ENCODE results near the gene ZNF746. TPM values are rescaled to one million over a fixed set of nuclear protein-coding genes. Genes with fewer than 3 reads are reported as not detected.
"Not testable (repeated sequence)": the region's sequence is repeated elsewhere in the genome, so short reads cannot be mapped to it uniquely, and the experiment has no call there.

The ZNF746 gene
- total RNA-seq, 1 donor from 2014 or later: 16.7 TPM

GRCh38 chr7:149459540-149460452, 37.8 kb downstream of the ZNF746 start:
- DNase-seq (ENCODE audit: low read depth in 2 of 2): peak; percentile 36 to 47

GRCh38 chr7:149459201-149459539, 38.4 kb downstream of the ZNF746 start:
- no peak for DNase-seq (ENCODE audit: low read depth in 2 of 2)

- no peak for DNase-seq (ENCODE audit: low read depth in 2 of 2)
These were observed 39.4 kb downstream of the ZNF746 start for GRCh38 chr7:149458235-149458634.

DNA sequence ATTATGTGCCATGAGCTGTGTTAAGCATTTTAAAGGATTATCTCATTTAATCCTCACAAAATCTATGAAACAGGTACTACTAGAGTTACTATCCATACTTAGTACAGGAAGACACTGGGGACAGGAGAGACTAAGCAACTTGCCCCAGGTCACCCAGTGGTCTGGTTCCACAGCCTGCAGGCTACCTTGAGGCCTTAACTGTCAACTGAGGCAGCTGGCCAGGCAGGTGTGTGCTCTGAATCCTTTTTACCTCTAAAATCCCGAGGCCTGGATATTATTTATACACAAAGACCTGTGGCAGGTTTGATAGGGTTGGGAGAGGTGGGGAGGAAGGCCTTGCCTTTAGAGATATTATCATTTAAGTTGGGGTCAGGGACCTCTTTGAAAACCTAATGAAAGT, 39.8 kb downstream of the ZNF746 start:
- DNase-seq (ENCODE audit: low read depth in 2 of 2): no peak

- no peak for DNase-seq (ENCODE audit: low read depth in 2 of 2)
These were observed 40.8 kb downstream of the ZNF746 start for GRCh38 chr7:149456506-149457421.

DNA sequence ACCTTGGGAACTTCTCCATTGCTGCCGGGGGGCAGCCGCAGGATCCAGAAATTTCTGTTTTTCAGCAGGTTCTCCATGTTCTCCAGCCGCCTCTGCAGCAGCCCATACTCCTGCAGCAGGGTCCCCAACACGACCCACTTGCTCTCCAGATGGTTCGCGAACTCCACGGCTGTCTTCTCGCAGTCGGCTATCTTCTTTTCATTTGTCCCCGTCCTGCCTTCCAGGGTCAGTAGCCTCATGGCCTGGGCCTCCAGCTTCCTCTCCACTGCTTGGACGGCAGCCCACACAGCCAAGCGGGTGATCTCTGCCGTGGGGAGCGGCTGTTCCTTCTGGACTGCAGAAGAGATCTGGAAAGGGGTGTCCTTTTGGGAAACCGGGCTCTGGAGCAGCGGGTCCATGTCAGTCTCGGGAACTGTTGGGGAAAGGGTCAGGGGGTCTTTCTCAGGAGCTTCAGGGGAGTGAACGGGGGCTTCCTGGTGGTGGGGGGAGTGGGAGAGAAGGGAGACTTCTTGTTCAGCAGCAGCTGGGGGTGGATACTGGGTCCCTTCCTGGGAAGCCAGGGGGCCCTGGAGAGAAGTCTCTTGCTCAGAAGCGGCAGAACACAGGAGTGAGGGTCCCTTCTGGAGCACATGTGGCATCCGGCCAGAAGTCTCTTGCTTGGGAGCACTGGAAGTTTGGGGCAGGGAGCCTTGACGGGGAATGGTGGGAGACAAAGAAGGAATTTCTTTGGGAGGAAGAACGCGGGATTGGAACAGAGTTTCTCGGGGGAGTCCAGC, 42.2 kb downstream of the ZNF746 start:
- no peak for DNase-seq (ENCODE audit: low read depth in 2 of 2)

DNA sequence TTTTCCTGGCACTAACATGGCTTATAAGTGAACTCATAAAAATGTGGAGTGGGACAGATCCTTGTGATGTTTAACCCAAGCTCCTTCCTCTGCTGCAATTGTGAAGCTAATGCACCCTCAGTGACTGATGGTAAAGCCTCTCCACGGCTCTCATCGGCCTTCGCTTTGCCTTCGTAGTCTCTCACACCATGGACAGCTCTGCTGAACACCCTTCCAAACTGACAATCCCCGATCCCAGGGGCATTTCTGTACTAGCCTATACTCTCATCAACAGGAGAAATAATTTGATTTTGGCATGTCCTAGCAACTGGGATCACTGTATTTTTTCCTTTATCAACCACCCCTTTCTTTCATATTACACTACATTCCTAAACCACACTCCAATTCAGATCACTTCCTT, 42.9 kb downstream of the ZNF746 start:
- DNase-seq (ENCODE audit: low read depth in 2 of 2): no peak

DNA sequence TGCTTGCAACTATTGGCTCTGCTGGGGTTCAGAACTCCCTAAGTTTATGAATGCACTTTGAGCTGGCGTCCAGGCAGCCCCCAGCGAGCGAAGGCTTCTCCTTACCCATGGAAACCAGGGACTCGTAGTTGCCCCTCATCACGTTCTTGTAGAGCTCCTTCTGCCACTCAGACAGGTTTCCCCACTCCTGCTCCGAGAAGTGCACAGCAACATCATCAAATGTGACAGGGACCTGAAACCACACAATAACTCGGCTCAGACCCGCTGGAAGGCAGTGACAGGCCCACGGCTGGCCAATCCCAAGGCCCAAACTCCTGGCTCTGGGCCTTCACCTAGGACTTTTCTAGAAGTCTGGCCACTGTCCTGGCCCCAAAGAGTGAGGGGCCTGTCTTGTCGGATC, 43.6 kb downstream of the ZNF746 start:
- no peak for DNase-seq (ENCODE audit: low read depth in 2 of 2)

- no peak for DNase-seq (ENCODE audit: low read depth in 2 of 2)
These were observed 46.8 kb downstream of the ZNF746 start for GRCh38 chr7:149450821-149451220.

DNA sequence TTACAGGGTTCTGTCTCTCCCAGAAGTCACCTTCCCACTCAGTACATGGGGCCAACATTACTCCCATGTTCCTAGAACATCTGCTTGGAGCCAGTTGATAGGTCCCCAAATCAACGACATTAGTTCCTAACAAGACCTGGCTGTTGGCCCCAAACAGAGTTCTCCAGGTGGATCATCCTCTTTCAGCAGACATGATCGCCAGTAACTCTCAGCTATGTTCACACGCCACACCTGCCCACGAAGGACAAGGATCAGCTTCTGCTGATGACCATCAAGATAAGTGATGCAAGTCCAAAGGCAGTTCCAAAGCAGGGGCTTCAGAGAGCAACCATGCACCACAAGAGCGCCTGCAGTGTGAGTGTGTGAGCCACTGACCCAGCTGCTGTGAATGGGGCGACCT, 47.7 kb downstream of the ZNF746 start:
- no peak for DNase-seq (ENCODE audit: low read depth in 2 of 2)

- no peak for DNase-seq (ENCODE audit: low read depth in 2 of 2)
These were observed 48.6 kb downstream of the ZNF746 start for GRCh38 chr7:149448961-149449360.

- not testable (repeated sequence) for DNase-seq (ENCODE audit: low read depth in 2 of 2)
These were observed 51.6 kb downstream of the ZNF746 start for GRCh38 chr7:149446026-149446425.

DNA sequence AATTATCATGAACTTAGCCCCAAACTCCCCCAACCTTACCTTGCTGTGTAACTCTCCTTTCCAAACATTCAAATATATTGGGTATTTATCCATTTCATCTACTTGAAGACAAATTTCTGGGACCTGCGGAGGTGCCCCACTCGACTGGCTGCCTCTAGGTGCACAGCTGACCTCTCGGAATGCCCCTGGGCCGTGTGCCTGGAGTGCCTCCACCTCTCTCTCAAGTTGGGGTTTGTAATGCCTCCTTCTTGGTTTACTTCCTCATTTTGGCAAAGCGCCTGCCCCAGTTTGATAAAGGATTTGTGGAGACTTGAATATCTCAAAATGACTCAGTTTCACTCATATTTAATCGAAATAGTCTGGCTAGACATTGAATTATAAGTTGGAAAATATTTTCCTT, 53.3 kb downstream of the ZNF746 start:
- no peak for DNase-seq (ENCODE audit: low read depth in 2 of 2)

GRCh38 chr7:149443523-149443922, 54.1 kb downstream of the ZNF746 start:
- no peak for DNase-seq (ENCODE audit: low read depth in 2 of 2)

DNA sequence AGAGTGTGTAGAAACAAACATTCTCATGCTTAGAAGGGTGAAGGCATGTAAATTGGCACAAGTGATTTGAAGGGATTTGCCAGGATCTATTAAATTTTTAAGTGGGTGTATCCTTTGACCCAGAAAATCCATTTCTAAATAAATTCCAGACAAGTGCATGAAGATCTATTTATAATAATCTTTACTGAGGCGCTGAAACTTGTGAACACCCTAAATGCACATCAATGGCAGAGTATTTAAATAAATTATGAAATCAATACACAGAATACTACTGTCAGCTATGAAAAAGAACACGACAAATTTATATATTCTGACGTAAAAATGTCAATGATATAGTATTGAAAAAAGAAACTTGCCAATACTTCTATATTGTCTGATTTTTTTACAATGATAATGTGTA, 54.7 kb downstream of the ZNF746 start:
- no peak for DNase-seq (ENCODE audit: low read depth in 2 of 2)

DNA sequence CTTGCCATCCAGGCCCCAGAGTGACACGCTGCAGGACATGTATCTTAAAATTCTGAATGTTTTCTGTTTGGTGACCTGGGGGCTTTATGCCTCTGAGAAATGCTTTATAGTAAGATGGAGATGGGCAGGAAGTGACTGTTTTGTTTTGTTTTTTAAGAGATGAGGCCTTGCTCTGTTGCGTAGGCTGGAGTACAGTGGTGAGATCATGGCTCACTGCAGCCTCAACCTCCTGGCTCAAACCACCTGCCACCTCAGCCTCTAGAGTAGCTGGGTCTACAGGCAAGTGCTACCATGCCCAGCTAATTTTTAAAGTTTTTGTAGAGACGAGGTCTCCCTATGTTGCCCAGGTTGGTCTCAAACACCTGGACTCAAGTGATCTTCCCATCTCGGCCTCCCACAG, 57.4 kb downstream of the ZNF746 start:
- DNase-seq (ENCODE audit: low read depth in 2 of 2): no peak

DNA sequence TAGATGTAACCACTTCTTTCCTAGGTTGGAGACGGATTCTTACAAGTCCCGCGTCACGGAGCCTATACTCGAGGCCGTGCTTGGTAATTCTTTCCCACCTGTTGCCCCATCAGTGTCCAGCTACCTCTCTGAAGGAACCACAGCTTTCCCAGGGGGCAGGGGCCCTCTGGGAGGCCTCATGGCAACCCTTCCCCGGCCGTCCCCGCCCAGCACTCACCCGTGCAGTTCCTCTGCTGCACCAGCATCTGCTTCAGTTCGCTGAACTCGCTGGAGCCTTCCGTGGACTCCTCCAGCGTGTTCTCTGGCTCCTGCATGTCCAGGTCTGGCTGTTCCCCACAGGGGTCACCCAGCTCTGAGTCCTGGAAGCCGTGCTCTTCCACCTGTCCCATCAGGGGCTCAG, 61.3 kb downstream of the ZNF746 start:
- no peak for DNase-seq (ENCODE audit: low read depth in 2 of 2)

DNA sequence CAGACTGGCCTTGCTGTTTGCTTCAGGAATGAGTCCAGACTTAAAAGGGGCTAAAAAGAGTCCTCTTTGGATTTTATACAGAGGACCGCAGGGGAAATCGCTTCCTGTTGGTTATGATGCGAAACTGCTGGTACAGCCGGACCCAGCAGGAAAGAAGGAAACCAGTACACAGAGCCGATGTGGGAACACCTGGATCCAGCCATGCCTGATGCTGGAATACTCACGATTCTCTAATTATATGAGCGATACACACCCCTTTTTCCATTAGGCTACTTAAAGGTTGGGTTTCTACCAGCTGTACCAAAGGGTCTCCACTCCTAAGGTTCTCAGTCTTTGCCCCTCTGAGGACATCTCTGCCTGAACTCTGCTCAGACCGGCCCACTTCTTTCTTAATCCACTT, 64.5 kb downstream of the ZNF746 start:
- no peak for DNase-seq (ENCODE audit: low read depth in 2 of 2)

GRCh38 chr7:149432121-149432691, 65.4 kb downstream of the ZNF746 start:
- no peak for DNase-seq (ENCODE audit: low read depth in 2 of 2)

DNA sequence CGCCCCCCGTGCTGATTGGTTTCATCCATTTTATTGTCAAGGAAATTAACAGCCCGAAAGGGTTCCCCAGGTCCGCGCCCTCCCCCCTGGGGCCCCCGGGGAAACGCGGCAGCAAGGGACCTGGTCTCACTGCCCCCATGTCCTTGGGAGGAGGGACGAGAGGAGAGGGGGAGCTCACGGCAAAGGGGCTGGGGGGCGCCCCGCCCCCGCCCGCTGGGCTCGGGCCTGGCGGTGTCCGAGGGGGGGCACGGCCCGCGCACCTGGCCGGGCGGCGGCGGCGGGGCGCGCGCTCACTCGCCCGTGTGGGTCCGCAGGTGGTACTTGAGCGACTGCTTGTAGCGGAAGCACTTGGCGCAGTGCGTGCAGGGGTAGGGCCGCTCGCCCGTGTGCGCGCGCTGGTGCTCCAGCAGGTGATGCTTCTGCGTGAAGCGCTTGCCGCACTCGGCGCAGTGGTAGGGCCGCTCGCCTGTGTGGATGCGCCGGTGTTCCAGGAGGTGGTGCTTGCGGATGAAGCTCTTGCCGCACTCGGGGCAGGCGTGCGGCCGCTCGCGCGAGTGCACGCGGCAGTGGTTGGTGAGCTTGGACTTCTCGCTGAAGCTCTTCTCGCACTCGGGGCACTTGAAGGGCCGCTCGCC, 66.0 kb downstream of the ZNF746 start:
- DNase-seq (ENCODE audit: low read depth in 2 of 2): no peak

DNA sequence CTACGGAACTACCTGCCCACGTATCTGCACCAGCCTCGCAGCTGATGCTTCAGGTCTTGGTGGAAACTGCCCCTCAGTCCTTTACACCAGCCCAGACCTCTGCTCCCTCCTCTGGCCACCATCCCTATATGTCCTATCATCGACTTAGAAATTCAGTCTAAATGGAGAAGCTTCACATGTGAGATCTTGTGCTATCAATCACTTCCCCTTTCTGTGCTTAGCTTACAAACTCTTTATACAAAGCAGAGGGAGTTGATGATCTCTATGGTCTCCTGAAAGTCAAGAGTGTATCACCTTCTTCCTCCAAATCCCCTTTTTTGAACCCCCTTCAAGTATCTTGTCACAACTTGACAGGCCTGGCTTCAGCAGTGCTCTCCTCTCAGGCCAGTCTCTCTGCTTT, 67.4 kb downstream of the ZNF746 start:
- no peak for DNase-seq (ENCODE audit: low read depth in 2 of 2)

Measured in lung microvascular endothelial cell (primary cell).